ENCODE data around the gene NMRK2.
"Not testable (repeated sequence)": the region's sequence is repeated elsewhere in the genome, so short reads cannot be mapped to it uniquely, and the experiment has no call there.

The NMRK2 gene

GRCh38 chr19:3966051-3967017, 33.5 kb downstream of the NMRK2 start:
- no peak for DNase-seq

- not testable (repeated sequence) for DNase-seq
Measured at GRCh38 chr19:3967983-3968382, 35.1 kb downstream of the NMRK2 start.

GRCh38 chr19:3968556-3969434, 35.9 kb downstream of the NMRK2 start:
- DNase-seq, result no peak

GRCh38 chr19:3969435-3970312, 36.8 kb downstream of the NMRK2 start:
- no peak for DNase-seq

GRCh38 chr19:3970313-3970807, 37.5 kb downstream of the NMRK2 start:
- no peak for DNase-seq

GRCh38 chr19:3970808-3971598, 38.1 kb downstream of the NMRK2 start, which contains the start of gene DAPK3:
Gene DAPK3 (minus strand): TSS chr19:3971099. CDS start chr19:3969735, 1,364 bp downstream.
- peak; percentile 78 to 85 for DNase-seq

GRCh38 chr19:3975144-3975543, 42.3 kb downstream of the NMRK2 start:
- no peak for DNase-seq

GRCh38 chr19:3975637-3976087, 42.8 kb downstream of the NMRK2 start:
- DNase-seq, result no peak

GRCh38 chr19:3976495-3977241, 43.8 kb downstream of the NMRK2 start:
- no peak for DNase-seq

GRCh38 chr19:3977242-3978143, 44.6 kb downstream of the NMRK2 start:
- DNase-seq, result no peak

- no peak for DNase-seq
Measured at GRCh38 chr19:3978145-3978544, 45.3 kb downstream of the NMRK2 start.

GRCh38 chr19:3979289-3979673, 46.4 kb downstream of the NMRK2 start:
- no peak for DNase-seq

GRCh38 chr19:3979674-3980352, 46.9 kb downstream of the NMRK2 start:
- DNase-seq, result no peak

- no peak for DNase-seq
Measured at GRCh38 chr19:3980353-3981251, 47.7 kb downstream of the NMRK2 start.

- DNase-seq, result no peak
Measured at GRCh38 chr19:3981373-3981735, 48.5 kb downstream of the NMRK2 start.

GRCh38 chr19:3981736-3982681, 49.1 kb downstream of the NMRK2 start:
- no peak for DNase-seq
